GM23338 (cell line): ENCODE data around the gene TBC1D3B. TPM values are rescaled to one million over a fixed set of nuclear protein-coding genes. Genes with fewer than 3 reads are reported as not detected.

Source experiments
- ATAC-seq: fragments of 200-7000 bp; cut with Tn5 transposase; 3 replicates; pipeline ENCODE4 v1.9.1; 2020
- DNase-seq: peaks from one replicate; pipeline ENCODE4 v3.0.0-alpha.2; 2015; ENCODE audit warnings: low spot score
- H2AFZ ChIP-seq: fragments of 200-600 bp; sonication (generic); 2 replicates; pipeline ENCODE4 v1.8.0; 2016; ENCODE audit warnings: antibody characterized with exemption, mild to moderate bottlenecking, moderate library complexity
- H3F3A ChIP-seq: fragments of 200-600 bp; sonication (generic); replicated peaks from 2 replicates; pipeline ENCODE4 v1.8.0; 2017; ENCODE audit warnings: antibody characterized with exemption, mixed run types, low read depth
- H3K27ac ChIP-seq: fragments of 200-600 bp; sonication (generic); 2 replicates; pipeline ENCODE4 v1.6.1; 2016; ENCODE audit warnings: low read depth
- H3K27me3 ChIP-seq: fragments of 200-600 bp; sonication (generic); 2 replicates; pipeline ENCODE4 v1.8.0; 2016; ENCODE audit warnings: mild to moderate bottlenecking, mixed run types, moderate library complexity; ENCODE audit not compliant: insufficient read depth
- H3K36me3 ChIP-seq: fragments of 200-600 bp; sonication (generic); 2 replicates; pipeline ENCODE4 v1.8.0; 2016; ENCODE audit warnings: mild to moderate bottlenecking; ENCODE audit not compliant: insufficient read depth
- H3K4me1 ChIP-seq: fragments of 200-600 bp; sonication (generic); 2 replicates; pipeline ENCODE4 v1.8.0; 2016; ENCODE audit warnings: mild to moderate bottlenecking, moderate library complexity; ENCODE audit not compliant: insufficient read depth
- H3K4me2 ChIP-seq: fragments of 200-600 bp; sonication (generic); 2 replicates; pipeline ENCODE4 v1.7.1; 2017; ENCODE audit warnings: mixed run types
- H3K4me3 ChIP-seq: fragments of 200-600 bp; sonication (generic); 2 replicates; pipeline ENCODE4 v1.6.1; 2016; ENCODE audit warnings: mixed run types
- H3K79me2 ChIP-seq: fragments of 200-600 bp; sonication (generic); replicated peaks from 2 replicates; pipeline ENCODE4 v1.8.0; 2017; ENCODE audit warnings: mild to moderate bottlenecking; ENCODE audit not compliant: insufficient read depth
- H3K9me2 ChIP-seq: fragments of 200-600 bp; sonication (generic); 2 replicates; pipeline ENCODE4 v1.8.0; 2017; ENCODE audit not compliant: insufficient read depth
- H4K20me1 ChIP-seq: fragments of 200-600 bp; sonication (generic); replicated peaks from 2 replicates; pipeline ENCODE4 v1.8.0; 2017; ENCODE audit warnings: mild to moderate bottlenecking; ENCODE audit not compliant: insufficient read depth
- H3K27ac Mint-ChIP-seq: 2 replicates; pipeline ENCODE4 v1.8.0; 2020; ENCODE audit warnings: inconsistent platforms, mild to moderate bottlenecking, moderate library complexity, mixed read lengths
- H3K27me3 Mint-ChIP-seq: 3 replicates; pipeline ENCODE4 v1.8.0; 2022; ENCODE audit warnings: low read depth, mild to moderate bottlenecking, moderate library complexity, mixed read lengths, inconsistent platforms; ENCODE audit not compliant: insufficient read depth, poor library complexity
- H3K36me3 Mint-ChIP-seq: 3 replicates; pipeline ENCODE4 v1.8.0; 2021; ENCODE audit warnings: low read depth, mild to moderate bottlenecking, inconsistent platforms, moderate library complexity, mixed read lengths
- H3K4me1 Mint-ChIP-seq: 3 replicates; pipeline ENCODE4 v1.8.0; 2020; ENCODE audit warnings: mild to moderate bottlenecking, inconsistent platforms, mixed read lengths
- H3K4me3 Mint-ChIP-seq: 3 replicates; pipeline ENCODE4 v1.8.0; 2021; ENCODE audit warnings: moderate library complexity, mild to moderate bottlenecking, inconsistent platforms, mixed read lengths
- H3K9me3 Mint-ChIP-seq: 3 replicates; pipeline ENCODE4 v1.8.0; 2020; ENCODE audit warnings: moderate library complexity, mild to moderate bottlenecking, inconsistent platforms, mixed read lengths
- CREB1 ChIP-seq: fragments of 250-450 bp; sonication (Bioruptor Pico); IDR thresholded peaks from 2 replicates; pipeline ENCODE4 v1.5.0; 2020; ENCODE audit warnings: low read depth, mild to moderate bottlenecking, moderate library complexity
- CTCF ChIP-seq, 2 experiments: fragments of 200-600 bp in 1 of 2; sonication (generic) in 1 of 2; conservative IDR thresholded peaks; 2 replicates each; pipeline versions ENCODE4 v1.5.1 to v1.6.1; 2016 to 2017; ENCODE audit warnings: antibody characterized with exemption in 2 of 2, low read depth in 2 of 2, mild to moderate bottlenecking in 2 of 2, moderate library complexity in 1 of 2
- EZH2 ChIP-seq: fragments of 200-600 bp; sonication (generic); IDR thresholded peaks from one replicate; pipeline ENCODE4 v1.8.0; 2017; ENCODE audit warnings: antibody characterized with exemption, mild to moderate bottlenecking, low read depth; ENCODE audit not compliant: unreplicated experiment
- EZH2phosphoT487 ChIP-seq: fragments of 200-600 bp; sonication (generic); IDR thresholded peaks from one replicate; pipeline ENCODE4 v1.8.1; 2018; ENCODE audit warnings: antibody characterized with exemption; ENCODE audit not compliant: unreplicated experiment
- JUNB ChIP-seq: IDR thresholded peaks from one replicate; pipeline ENCODE4 v1.6.1; 2016; ENCODE audit warnings: antibody characterized with exemption; ENCODE audit not compliant: unreplicated experiment
- NANOG ChIP-seq: IDR thresholded peaks from 2 replicates; pipeline ENCODE4 v1.6.1; 2016; ENCODE audit warnings: antibody characterized with exemption, borderline replicate concordance
- POLR2AphosphoS5 ChIP-seq: IDR thresholded peaks from 2 replicates; pipeline ENCODE4 v1.6.1; 2016; ENCODE audit warnings: antibody characterized with exemption, low read depth
- REST ChIP-seq: IDR thresholded peaks from one replicate; pipeline ENCODE4 v1.6.1; 2018; ENCODE audit warnings: antibody characterized with exemption; ENCODE audit not compliant: unreplicated experiment
- STAT1 ChIP-seq: IDR thresholded peaks from one replicate; pipeline ENCODE4 v1.6.1; 2016; ENCODE audit warnings: antibody characterized with exemption; ENCODE audit not compliant: unreplicated experiment
- ZNF331 ChIP-seq: fragments of 250-450 bp; sonication (Bioruptor Pico); IDR thresholded peaks from 2 replicates; pipeline ENCODE4 v1.5.0; 2020; ENCODE audit warnings: low read depth, mild to moderate bottlenecking, moderate library complexity
- polyA plus RNA-seq: library from polyadenylated mRNA; unstranded; fragments of >200 nt; fragmentation: Nextera tagmentation; extraction: Ambion mirVana; gene quantifications from 2 replicates; pipeline ENCODE4 v1.2.1, GENCODE V29; 2016
- total RNA-seq: library from RNA; depleted of rRNA; stranded (reverse); fragments of >200 nt; shearing (Covaris generic); gene quantifications from 2 replicates; pipeline ENCODE4 v1.2.3, GENCODE V29; 2014

Gene TBC1D3B
- total and polyA plus RNA-seq, 2 experiments from 2014 or later = 0.95 to 1.3 TPM

DNA sequence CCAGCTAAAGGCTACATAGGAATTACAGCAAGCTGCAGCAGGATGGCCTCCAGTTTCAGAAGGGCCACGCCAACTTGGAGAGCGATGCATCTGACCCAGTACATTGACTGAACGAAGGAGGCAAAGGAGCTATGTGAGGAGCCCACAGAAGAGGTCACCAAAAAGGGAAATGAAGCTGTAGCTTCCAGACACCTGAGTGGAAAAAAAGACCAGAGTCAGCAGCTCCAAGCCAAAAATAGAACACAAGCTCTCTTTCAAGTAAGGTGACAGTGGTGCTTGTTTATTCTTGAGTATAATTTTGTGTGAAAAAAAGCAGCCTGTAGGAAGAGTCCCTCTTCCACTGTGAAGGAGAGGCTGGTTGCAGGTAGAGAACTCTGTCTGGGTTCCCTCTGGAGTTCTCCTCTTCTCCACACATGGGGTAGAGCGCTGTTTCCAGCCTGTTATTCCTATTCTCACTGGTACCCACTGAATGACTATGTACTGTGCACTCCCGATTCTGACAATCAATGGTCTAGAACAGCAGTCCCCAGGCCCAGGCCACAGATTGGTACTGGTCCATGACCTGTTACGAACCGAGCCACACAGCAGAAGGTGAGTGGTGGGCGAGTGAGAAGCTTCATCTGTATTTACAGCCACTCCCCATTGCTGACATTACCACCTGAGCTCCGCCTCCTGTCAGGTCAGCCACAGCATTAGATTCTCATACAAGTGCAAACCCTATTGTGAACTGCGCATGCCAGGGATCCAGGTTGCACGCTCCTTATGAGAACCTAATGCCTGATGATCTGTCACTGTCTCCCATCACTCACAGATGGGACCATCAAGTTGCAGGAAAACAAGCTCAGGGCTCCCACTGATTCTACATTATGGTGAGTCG lies 57.7 kb downstream of the TBC1D3B start:
- H4K20me1 ChIP-seq = no peaks in the 10 kb centered on the region
- no peak overlapping the region; the same call in 1 of the 2 replicates for H2AFZ ChIP-seq
- Mint-ChIP-seq H3K4me3 (no peak overlapping the region), H3K9me3 (peaks cover 11% of the 10 kb centered on the region), H3K4me1 (peaks cover 14% of the 10 kb centered on the region), H3K27ac (no peak overlapping the region), H3K27me3 (peaks cover 8% of the 10 kb centered on the region), H3K36me3 (0 out of 3 replicates have a peak, but pooled peaks cover 5% of the 10 kb centered on the region)
- no peak overlapping the region for H3K4me2 ChIP-seq
- H3K79me2 ChIP-seq = no peaks in the 10 kb centered on the region
- no peak overlapping the region for H3K27ac ChIP-seq
- no peak overlapping the region for H3K4me3 ChIP-seq
- no peak for ATAC-seq
- no peaks in the 10 kb centered on the region for H3K36me3 ChIP-seq
- H3K27me3 ChIP-seq = no peaks in the 10 kb centered on the region
- DNase-seq = no peak
- H3F3A ChIP-seq = no peaks in the 10 kb centered on the region
- no peak for TF ChIP-seq EZH2phosphoT487
- no peak for TF ChIP-seq EZH2
- no peak for TF ChIP-seq ZNF331 (CRISPR knock-in tag)
- peaks cover 14% of the 10 kb centered on the region for H3K4me1 ChIP-seq
- no peaks in the 10 kb centered on the region; the same call in 1 of the 2 replicates for H3K9me2 ChIP-seq

DNA sequence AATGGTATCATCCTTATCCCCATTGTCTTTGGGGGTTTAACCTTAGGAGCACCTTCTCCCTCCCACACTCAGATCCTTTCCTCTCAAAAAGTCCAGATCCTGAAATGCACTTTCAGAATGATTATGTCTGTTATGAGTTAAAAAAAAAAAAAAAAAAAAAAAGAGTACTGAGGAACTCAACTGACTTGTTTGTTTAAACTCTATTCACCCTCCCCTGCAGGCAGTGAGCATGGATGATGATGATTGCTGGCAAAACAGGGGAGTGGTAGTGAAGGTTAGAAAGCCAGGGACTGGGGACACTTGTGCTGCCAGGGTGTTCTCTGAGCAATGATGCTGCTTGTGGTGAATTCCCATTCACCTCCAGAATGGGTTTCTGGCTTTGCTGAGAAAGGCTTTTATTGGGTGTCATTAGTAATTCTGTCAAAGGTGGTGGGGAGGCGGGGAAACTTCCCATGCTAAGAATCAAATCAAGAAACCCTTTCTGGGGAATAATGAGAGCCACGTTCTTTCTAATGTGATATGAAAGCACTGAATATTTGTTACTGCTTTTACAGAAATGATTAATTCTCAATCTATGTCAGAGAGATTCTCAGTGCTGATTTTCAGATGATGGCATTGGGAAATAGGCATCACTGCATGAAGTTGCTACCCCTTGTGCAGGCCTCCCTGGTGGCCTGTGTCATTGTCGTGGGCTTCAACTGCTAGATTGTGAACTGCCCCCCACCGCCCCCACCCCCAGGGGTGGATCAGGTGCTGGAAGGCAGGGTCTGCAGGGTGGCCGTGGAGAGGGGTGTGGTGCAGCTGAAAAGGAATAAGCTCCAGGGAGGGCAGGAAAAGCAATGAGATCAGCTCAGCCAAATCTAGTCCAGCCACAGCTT lies 58.7 kb downstream of the TBC1D3B start:
- ATAC-seq (no peak), DNase-seq (no peak)
- H3K9me3 Mint-ChIP-seq = peaks cover 15% of the 10 kb centered on the region
- H3K27me3 ChIP-seq = no peaks in the 10 kb centered on the region
- peaks cover 4% of the 10 kb centered on the region for H3K4me1 Mint-ChIP-seq
- no peak overlapping the region for H3K4me3 ChIP-seq
- H3K27ac Mint-ChIP-seq = no peak overlapping the region
- H3K4me1 ChIP-seq = peaks cover 5% of the 10 kb centered on the region
- peaks cover 9% of the 10 kb centered on the region; the same call in 1 of the 3 replicates for H3K36me3 Mint-ChIP-seq
- H3K4me3 Mint-ChIP-seq = no peak overlapping the region
- H3K27ac ChIP-seq = no peak overlapping the region
- peaks cover 8% of the 10 kb centered on the region for H3K27me3 Mint-ChIP-seq
- H2AFZ ChIP-seq = no peak overlapping the region; the same call in 1 of the 2 replicates
- no peak overlapping the region for H3K4me2 ChIP-seq
- no peaks in the 10 kb centered on the region for H3K36me3 ChIP-seq
- no peaks in the 10 kb centered on the region; the same call in none of the 2 replicates for H3K9me2 ChIP-seq
- no peaks in the 10 kb centered on the region for H4K20me1 ChIP-seq
- no peaks in the 10 kb centered on the region for H3K79me2 ChIP-seq
- no peaks in the 10 kb centered on the region for H3F3A ChIP-seq
- TF ChIP-seq POLR2AphosphoS5 (no peak), STAT1 (no peak), REST (no peak), CTCF (conservative IDR thresholded peaks at IDR 0.05; ENCODE audit: low read depth in 2 of 2) (no peak), JUNB (no peak), EZH2phosphoT487 (no peak), NANOG (no peak), CREB1 (CRISPR knock-in tag) (no peak)
